HG02884 (cell line): ENCODE results near the gene ANXA11.
A peak's percentile ranks its signal among the peaks of the same experiment; 100 is the strongest.

Source experiments
- ATAC-seq: cut with Tn5 transposase; IDR thresholded peaks from one replicate; pipeline ENCODE4 v1.9.1; 2021; ENCODE audit warnings: mild to moderate bottlenecking, moderate library complexity; ENCODE audit not compliant: unreplicated experiment

Gene ANXA11

GRCh38 chr10:80122110-80122710 is 83.1 kb downstream of the ANXA11 start:
- no peak for ATAC-seq

- ATAC-seq: no peak
Measured at GRCh38 chr10:80118669-80119068, 86.7 kb downstream of the ANXA11 start.

- no peak for ATAC-seq
Measured at GRCh38 chr10:80110986-80111385, 94.4 kb downstream of the ANXA11 start.

GRCh38 chr10:80108576-80109239 is 96.6 kb downstream of the ANXA11 start:
- no peak for ATAC-seq

GRCh38 chr10:80104066-80104926 is 101.0 kb downstream of the ANXA11 start:
- peak; percentile 72 for ATAC-seq
